Measurements from ENCODE around the gene TSFM.

The TSFM gene

DNA sequence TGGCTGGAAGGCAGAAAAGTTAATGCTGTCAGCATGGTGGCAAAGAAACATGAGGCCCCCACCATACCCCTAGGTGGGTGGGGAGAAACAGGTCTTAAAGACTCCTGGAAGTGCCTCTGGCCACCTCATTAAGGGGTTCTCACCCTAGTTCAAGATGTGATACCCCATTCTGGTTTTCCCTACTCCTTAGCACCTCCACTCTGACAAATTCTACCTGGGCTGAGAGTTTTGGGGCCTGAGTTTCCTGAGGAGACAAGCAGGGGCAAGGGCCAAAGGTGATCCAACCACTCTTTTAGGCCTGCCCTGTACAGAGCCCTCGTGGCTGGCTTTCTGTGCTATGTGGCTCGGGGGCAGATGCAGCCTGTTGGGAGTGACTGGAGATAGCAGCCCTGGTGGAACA, 43.8 kb downstream of the TSFM start:
- TF ChIP-seq, protein P1, sequence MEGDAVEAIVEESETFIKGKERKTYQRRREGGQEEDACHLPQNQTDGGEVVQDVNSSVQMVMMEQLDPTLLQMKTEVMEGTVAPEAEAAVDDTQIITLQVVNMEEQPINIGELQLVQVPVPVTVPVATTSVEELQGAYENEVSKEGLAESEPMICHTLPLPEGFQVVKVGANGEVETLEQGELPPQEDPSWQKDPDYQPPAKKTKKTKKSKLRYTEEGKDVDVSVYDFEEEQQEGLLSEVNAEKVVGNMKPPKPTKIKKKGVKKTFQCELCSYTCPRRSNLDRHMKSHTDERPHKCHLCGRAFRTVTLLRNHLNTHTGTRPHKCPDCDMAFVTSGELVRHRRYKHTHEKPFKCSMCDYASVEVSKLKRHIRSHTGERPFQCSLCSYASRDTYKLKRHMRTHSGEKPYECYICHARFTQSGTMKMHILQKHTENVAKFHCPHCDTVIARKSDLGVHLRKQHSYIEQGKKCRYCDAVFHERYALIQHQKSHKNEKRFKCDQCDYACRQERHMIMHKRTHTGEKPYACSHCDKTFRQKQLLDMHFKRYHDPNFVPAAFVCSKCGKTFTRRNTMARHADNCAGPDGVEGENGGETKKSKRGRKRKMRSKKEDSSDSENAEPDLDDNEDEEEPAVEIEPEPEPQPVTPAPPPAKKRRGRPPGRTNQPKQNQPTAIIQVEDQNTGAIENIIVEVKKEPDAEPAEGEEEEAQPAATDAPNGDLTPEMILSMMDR (IDR thresholded peaks at IDR 0.05; ENCODE audit: insufficient read depth, low read length, missing control alignments): no peak
- CTCF ChIA-PET: interaction anchor here (1.0 to 9.0 kb wide), 10 partner anchors 9 to 78 kb away, joined by 3 to 137 read pairs (median 6); partner anchors contain the start of genes CTDSP2 and TSFM
- POLR2A ChIA-PET: no interaction called here
- H3K4me3 ChIP-seq (ENCODE audit: low read depth, low read length): no peak overlapping the region
- no peak for DNase-seq (ENCODE audit: low read depth, low spot score)

- CTCF ChIA-PET: interaction anchor here (0.5 to 9.0 kb wide), 8 partner anchors 16 to 77 kb away, joined by 3 to 137 read pairs (median 4); partner anchors contain the start of gene TSFM
- POLR2A ChIA-PET: no interaction called here
- TF ChIP-seq, protein P1 (IDR thresholded peaks at IDR 0.05; ENCODE audit: insufficient read depth, low read length, missing control alignments): no peak
- DNase-seq (ENCODE audit: low read depth, low spot score): no peak
- no peak overlapping the region for H3K4me3 ChIP-seq (ENCODE audit: low read depth, low read length)
Measured at GRCh38 chr12:57826966-57827365, 44.4 kb downstream of the TSFM start.

- TF ChIP-seq, protein P1 (IDR thresholded peaks at IDR 0.05; ENCODE audit: insufficient read depth, low read length, missing control alignments): no peak
- H3K4me3 ChIP-seq (ENCODE audit: low read depth, low read length): no peak overlapping the region
- ChIA-PET CTCF (interaction anchor here (0.6 to 9.0 kb wide), 15 partner anchors 8 to 103 kb away, joined by 3 to 137 read pairs (median 4); partner anchors contain the start of genes AVIL and TSFM), POLR2A (no interaction called here)
- DNase-seq (ENCODE audit: low read depth, low spot score): no peak
Measured at GRCh38 chr12:57829025-57829777, 46.6 kb downstream of the TSFM start.

DNA sequence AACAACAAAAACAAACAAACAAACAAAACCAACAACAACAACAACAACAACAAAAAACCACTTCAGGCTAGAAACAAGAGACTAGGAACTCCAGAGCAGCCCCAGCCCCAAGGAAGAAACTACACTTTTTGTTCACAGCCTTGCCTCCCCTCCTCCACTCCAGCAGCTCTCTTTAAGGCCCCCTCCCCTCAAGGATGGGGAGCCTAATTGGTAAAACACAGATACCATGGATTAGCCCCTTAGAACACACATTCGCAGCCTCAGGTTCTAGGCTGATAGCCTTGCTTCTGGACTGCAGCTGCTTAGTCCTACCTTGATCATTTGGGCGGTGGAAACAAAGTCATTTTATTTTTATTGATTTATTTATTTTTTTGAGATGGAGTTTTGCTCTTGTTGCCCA, 47.8 kb downstream of the TSFM start:
- no peak overlapping the region for H3K4me3 ChIP-seq (ENCODE audit: low read depth, low read length)
- TF ChIP-seq, protein P1 (IDR thresholded peaks at IDR 0.05; ENCODE audit: insufficient read depth, low read length, missing control alignments): no peak
- DNase-seq (ENCODE audit: low read depth, low spot score): no peak
- POLR2A ChIA-PET: interaction anchor here (0.5 kb wide), 1 partner anchor 17 kb away, joined by 3 read pairs; no protein-coding TSS in a partner anchor
- CTCF ChIA-PET: interaction anchor here (0.7 to 9.0 kb wide), 10 partner anchors 9 to 104 kb away, joined by 3 to 137 read pairs (median 6); partner anchors contain the start of genes AVIL and TSFM

DNA sequence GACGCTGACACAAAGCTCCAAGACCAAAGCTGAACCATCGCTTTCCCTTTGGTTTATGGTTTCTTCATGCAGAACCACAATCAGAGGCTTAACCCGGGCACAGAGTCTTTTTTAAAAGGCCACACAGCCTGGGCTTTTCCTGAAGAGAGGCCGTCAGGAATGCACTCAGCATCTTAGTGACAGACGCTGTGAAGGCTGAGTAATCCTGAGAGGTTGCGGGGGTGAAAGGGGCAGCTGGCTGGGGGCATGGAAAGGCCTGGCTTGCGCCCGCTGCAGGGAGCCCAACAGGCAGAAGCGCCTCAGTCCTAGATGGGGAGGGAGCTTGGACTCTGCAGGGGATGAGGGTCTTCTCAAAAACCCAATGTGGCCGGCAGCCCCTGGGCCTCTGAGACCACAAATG, 50.4 kb downstream of the TSFM start:
- ChIA-PET POLR2A (interaction anchor here (0.7 to 2.9 kb wide), 5 partner anchors 11 to 63 kb away, joined by 3 to 10 read pairs (median 4); partner anchors contain the start of gene AVIL), CTCF (interaction anchor here (0.6 to 18.0 kb wide), 15 partner anchors 8 to 69 kb away, joined by 3 to 484 read pairs (median 4); partner anchors contain the start of genes CTDSP2 and TSFM)
- H3K4me3 ChIP-seq (ENCODE audit: low read depth, low read length): no peak overlapping the region
- TF ChIP-seq, protein P1 (IDR thresholded peaks at IDR 0.05; ENCODE audit: insufficient read depth, low read length, missing control alignments): no peak
- no peak for DNase-seq (ENCODE audit: low read depth, low spot score)

DNA sequence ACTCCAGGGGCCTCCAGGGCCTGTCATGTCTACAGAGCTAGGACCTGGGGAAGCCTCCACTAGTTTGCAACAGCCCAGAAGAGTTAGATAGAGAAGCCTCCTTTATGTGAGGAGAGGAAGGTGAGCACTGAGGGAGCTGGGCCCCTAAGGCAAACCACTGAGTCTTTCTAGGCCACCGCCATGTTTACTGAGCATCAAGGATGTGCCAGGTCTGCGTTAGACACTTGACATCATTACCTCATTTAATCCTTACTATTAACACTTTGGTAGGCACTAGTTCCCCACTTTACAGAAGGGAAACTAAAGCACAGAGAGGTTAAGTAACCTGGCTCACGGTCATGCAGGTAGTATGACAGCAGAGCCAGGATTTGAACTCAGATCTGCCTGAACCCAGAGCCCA, 51.1 kb downstream of the TSFM start:
- H3K4me3 ChIP-seq (ENCODE audit: low read depth, low read length): no peak overlapping the region
- no peak for DNase-seq (ENCODE audit: low read depth, low spot score)
- ChIA-PET CTCF (interaction anchor here (0.7 to 18.0 kb wide), 10 partner anchors 9 to 68 kb away, joined by 3 to 484 read pairs (median 4); partner anchors contain the start of gene CTDSP2), POLR2A (interaction anchor here (1.7 to 2.9 kb wide), 2 partner anchors 10 to 63 kb away, joined by 8 to 10 read pairs; no protein-coding TSS in a partner anchor)
- TF ChIP-seq, protein P1 (IDR thresholded peaks at IDR 0.05; ENCODE audit: insufficient read depth, low read length, missing control alignments): no peak
